ENCODE data around the gene ZFHX3.

DNA sequence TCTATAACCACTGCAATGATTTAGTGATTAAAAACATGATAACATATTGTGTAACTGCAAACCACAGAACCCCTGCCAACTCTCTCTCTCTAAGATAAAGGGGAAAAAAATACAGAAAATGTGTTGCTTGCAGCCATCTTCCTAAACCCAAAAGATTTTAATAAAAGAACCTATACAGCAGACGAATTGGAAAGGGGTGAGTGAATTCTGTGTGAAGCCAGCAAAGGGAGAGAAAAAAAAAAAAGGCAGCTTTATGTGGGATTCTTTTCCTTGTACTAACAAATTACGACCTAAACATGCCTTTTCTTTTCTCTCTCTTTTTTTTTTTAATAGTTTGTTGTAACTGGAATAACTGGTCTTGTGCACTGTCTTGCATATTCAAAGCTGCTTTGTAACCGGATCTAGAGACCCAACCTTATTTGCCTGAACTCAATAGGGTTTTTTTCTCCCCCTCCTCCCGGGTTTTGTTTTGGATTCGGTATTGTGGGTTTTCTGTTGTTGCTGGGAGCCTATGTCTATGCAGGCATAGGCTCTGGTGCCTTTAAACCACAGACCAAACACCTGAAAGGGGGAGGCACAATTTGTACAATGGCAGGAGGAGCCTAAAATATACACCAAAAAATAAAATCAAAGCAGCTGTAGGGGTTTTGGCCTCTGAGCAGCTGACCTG, 7.0 kb upstream of the ZFHX3 start:
- TF ChIP-seq, protein P1, sequence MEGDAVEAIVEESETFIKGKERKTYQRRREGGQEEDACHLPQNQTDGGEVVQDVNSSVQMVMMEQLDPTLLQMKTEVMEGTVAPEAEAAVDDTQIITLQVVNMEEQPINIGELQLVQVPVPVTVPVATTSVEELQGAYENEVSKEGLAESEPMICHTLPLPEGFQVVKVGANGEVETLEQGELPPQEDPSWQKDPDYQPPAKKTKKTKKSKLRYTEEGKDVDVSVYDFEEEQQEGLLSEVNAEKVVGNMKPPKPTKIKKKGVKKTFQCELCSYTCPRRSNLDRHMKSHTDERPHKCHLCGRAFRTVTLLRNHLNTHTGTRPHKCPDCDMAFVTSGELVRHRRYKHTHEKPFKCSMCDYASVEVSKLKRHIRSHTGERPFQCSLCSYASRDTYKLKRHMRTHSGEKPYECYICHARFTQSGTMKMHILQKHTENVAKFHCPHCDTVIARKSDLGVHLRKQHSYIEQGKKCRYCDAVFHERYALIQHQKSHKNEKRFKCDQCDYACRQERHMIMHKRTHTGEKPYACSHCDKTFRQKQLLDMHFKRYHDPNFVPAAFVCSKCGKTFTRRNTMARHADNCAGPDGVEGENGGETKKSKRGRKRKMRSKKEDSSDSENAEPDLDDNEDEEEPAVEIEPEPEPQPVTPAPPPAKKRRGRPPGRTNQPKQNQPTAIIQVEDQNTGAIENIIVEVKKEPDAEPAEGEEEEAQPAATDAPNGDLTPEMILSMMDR (optimal IDR thresholded peaks at IDR 0.05 in 1 of 3, IDR thresholded peaks at IDR 0.05 in 1 of 3, conservative IDR thresholded peaks at IDR 0.05 in 1 of 3; ENCODE audit: extremely low read depth in 1 of 3, insufficient read depth in 2 of 3, low read length in 3 of 3) = no peak
- no peak for TF ChIP-seq EZH2 (IDR thresholded peaks at IDR 0.05; ENCODE audit: low read length)
